HUES64 (cell line): Measurements from ENCODE around the gene OR2T10.
"Not testable (repeated sequence)": the region's sequence is repeated elsewhere in the genome, so short reads cannot be mapped to it uniquely, and the experiment has no call there.

Source experiments
- H3K27ac ChIP-seq: 2 replicates; pipeline ENCODE4 v1.7.0; 2013; ENCODE audit warnings: low read depth, low read length, inconsistent platforms
- H3K27me3 ChIP-seq: 2 replicates; pipeline ENCODE4 v1.6.1; 2013; ENCODE audit warnings: mild to moderate bottlenecking, low read length; ENCODE audit not compliant: insufficient read depth
- H3K36me3 ChIP-seq: 2 replicates; pipeline ENCODE4 v1.6.1; 2013; ENCODE audit warnings: mild to moderate bottlenecking, low read length; ENCODE audit not compliant: insufficient read depth
- H3K4me1 ChIP-seq: 2 replicates; pipeline ENCODE4 v1.6.1; 2013; ENCODE audit warnings: mild to moderate bottlenecking, low read length, moderate library complexity; ENCODE audit not compliant: insufficient read depth
- H3K4me3 ChIP-seq: 2 replicates; pipeline ENCODE4 v1.5.1; 2013; ENCODE audit warnings: mild to moderate bottlenecking, low read length, moderate library complexity
- H3K9ac ChIP-seq: 2 replicates; pipeline ENCODE4 v1.6.1; 2013; ENCODE audit warnings: mild to moderate bottlenecking, low read depth, low read length
- H3K9me3 ChIP-seq: 2 replicates; pipeline ENCODE4 v1.6.1; 2013; ENCODE audit warnings: low read depth, low read length; ENCODE audit not compliant: insufficient read depth
- WGBS: fragments of 150-250, 120-280 bp; methylation state at CpG from one replicate; pipeline ENCODE4 v1.1.7; 2013; ENCODE audit warnings: missing lambda C conversion rate; 5-methylcytosine and 5-hydroxymethylcytosine counted together

The OR2T10 gene

GRCh38 chr1:248565530-248566373 lies 31.7 kb downstream of the OR2T10 start:
- not testable (repeated sequence) for H3K4me1 ChIP-seq, H3K27me3 ChIP-seq, H3K9ac ChIP-seq, H3K27ac ChIP-seq, H3K4me3 ChIP-seq, H3K36me3 ChIP-seq
- 69% methylated on average over 10 of the region's 11 CpGs for WGBS
- H3K9me3 ChIP-seq, result peaks cover 20% of the 10 kb centered on the region

GRCh38 chr1:248562672-248563071 lies 34.8 kb downstream of the OR2T10 start, which contains the start of gene OR2T29:
Gene OR2T29 (minus strand): TSS chr1:248562772. CDS start chr1:248559491, 3,281 bp downstream.
- H3K4me3 ChIP-seq, H3K27ac ChIP-seq, H3K4me1 ChIP-seq, H3K36me3 ChIP-seq, H3K27me3 ChIP-seq, H3K9ac ChIP-seq: not testable (repeated sequence)
- peaks cover 15% of the 10 kb centered on the region; the same call in 1 of the 2 replicates for H3K9me3 ChIP-seq
- 83% methylated on average over 1 of the region's 3 CpGs for WGBS

- no CpG with 5 or more reads among the region's 6 CpGs for WGBS
- not testable (repeated sequence) for H3K36me3 ChIP-seq, H3K9ac ChIP-seq, H3K27ac ChIP-seq, H3K27me3 ChIP-seq, H3K4me3 ChIP-seq, H3K4me1 ChIP-seq, H3K9me3 ChIP-seq
These were observed 46.5 kb downstream of the OR2T10 start for GRCh38 chr1:248551027-248551426.

GRCh38 chr1:248547383-248547782 lies 50.1 kb downstream of the OR2T10 start:
- WGBS, result no CpG with 5 or more reads among the region's 2 CpGs
- H3K4me3 ChIP-seq, H3K9ac ChIP-seq, H3K4me1 ChIP-seq, H3K27me3 ChIP-seq, H3K9me3 ChIP-seq, H3K36me3 ChIP-seq, H3K27ac ChIP-seq: not testable (repeated sequence)
